GM20000 (cell line): ENCODE results near the gene CCAR1.
"Not testable (repeated sequence)": the region's sequence is repeated elsewhere in the genome, so short reads cannot be mapped to it uniquely, and the experiment has no call there.

ENCODE experiments used
- DNase-seq: peaks from one replicate; pipeline ENCODE4 v3.0.0; 2012; ENCODE audit warnings: low spot score
- TF ChIP-seq, protein P1 (sequence below): IDR thresholded peaks from 2 replicates; pipeline ENCODE4 v1.5.1; 2012; ENCODE audit warnings: mild to moderate bottlenecking, control low read depth; ENCODE audit errors: extremely low read depth, missing control alignments

CCAR1 gene

DNA sequence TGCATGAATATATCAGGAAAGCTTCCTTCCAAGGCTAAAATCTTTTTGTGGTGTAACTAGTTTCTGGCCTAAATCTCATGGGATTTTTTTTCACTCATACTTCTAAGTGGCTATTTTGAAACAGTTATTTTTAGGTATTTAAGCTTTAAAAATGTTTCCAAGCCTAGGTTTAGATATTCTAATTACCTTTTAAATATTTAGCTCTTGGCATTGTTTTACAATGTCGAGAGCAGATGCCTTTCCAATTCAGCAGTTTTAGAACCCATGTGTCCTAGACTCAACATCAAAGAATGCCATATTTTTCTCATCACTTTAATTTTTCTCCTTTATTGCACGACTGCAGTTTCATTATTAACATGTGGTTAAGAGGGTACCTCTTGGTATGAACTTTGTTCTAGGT, 79.2 kb downstream of the CCAR1 start:
- TF ChIP-seq, protein P1, sequence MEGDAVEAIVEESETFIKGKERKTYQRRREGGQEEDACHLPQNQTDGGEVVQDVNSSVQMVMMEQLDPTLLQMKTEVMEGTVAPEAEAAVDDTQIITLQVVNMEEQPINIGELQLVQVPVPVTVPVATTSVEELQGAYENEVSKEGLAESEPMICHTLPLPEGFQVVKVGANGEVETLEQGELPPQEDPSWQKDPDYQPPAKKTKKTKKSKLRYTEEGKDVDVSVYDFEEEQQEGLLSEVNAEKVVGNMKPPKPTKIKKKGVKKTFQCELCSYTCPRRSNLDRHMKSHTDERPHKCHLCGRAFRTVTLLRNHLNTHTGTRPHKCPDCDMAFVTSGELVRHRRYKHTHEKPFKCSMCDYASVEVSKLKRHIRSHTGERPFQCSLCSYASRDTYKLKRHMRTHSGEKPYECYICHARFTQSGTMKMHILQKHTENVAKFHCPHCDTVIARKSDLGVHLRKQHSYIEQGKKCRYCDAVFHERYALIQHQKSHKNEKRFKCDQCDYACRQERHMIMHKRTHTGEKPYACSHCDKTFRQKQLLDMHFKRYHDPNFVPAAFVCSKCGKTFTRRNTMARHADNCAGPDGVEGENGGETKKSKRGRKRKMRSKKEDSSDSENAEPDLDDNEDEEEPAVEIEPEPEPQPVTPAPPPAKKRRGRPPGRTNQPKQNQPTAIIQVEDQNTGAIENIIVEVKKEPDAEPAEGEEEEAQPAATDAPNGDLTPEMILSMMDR, result no peak
- no peak for DNase-seq

DNA sequence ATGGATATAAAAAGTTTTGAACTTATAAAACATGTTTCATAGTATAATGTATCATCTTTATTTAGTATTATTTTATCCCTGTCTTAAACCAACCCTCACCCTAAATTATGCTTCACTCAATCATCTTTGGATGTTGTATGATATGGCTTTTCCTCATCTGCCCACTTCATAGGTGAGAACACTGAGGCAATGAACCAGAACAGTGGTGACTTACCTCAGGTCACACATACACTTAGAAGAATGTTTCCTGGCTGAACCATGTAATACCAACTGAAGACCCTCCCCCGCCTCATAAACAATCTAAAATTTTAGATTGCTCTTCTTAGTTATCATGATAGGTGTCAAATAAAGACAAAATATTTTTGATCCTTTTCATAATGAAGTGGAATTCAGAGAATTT, 83.7 kb downstream of the CCAR1 start:
- TF ChIP-seq, protein P1, result no peak
- DNase-seq, result no peak

DNA sequence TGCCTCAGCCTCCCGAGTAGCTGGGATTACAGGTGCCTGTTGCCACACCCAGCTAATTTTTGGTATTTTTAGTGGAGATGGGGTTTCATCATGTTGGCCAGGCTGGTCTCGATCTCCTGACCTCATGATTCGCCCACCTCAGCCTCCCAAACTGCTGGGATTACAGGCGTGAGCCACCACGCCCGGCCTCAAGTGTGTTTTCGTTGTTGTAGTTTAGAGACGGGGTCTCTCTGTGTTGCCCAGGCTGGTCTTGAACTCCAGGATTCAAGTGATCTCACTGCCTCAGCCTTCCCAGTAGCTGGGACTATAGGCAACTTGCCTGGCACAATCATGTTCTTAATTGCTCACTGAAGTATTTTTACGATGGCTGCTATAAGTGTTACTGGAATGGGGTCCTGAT, 89.8 kb downstream of the CCAR1 start:
- not testable (repeated sequence) for DNase-seq

DNA sequence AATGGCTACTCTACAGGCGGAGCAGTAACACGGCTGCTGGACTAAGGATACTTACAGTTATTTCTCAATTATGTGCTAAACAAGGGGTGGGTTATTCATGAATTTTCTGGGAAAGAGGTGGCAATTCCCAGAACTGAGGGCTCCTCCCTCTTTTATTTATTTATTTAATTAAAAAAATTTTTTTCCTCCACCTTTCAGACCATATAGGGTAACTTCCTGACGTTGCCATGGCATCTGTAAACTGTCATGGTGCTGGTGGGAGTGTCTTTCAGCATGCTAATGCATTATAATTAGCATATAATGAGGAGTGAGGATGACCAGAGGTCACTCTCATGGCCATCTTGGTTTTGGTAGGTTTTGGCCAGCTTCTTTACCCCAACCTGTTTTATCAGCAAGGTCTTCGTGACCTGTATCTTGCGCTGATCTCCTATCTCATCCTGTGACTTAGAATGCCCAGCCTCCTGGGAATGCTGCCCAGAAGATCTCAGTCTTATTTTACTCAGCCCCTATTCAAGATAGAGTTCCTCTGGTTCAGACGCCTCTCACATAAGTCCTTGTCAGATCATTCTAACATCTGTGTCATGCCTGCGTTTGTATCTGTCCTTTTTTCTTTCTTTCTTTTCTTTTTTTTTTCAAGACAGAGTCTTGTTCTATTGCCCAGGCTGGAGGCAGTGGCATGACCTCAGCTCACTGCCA, 90.4 kb downstream of the CCAR1 start:
- TF ChIP-seq, protein P1, result no peak

DNA sequence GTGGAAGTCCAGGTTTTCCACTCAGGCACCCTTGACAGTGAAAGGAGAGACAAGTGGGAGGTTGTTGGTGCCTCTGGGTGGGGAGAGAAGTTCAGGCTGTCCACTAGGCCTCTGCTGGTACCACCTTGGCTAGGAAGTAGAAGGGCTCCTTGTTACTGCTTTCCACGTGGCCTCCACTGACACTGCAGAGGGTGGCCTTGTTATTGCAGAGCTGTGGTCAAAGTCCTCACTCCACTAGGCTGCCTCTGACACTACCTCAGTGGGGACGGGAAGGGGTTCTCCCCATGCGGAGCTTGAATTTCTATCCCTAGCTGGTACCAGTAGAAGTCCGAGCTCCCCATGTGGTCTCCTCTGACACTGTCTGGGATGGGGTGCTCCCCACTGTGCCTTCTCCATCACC, 91.4 kb downstream of the CCAR1 start:
- DNase-seq, result no peak
- TF ChIP-seq, protein P1, result no peak

More for the DNA sequence above, 90.4 kb downstream of the CCAR1 start:
- no peak for DNase-seq

DNA sequence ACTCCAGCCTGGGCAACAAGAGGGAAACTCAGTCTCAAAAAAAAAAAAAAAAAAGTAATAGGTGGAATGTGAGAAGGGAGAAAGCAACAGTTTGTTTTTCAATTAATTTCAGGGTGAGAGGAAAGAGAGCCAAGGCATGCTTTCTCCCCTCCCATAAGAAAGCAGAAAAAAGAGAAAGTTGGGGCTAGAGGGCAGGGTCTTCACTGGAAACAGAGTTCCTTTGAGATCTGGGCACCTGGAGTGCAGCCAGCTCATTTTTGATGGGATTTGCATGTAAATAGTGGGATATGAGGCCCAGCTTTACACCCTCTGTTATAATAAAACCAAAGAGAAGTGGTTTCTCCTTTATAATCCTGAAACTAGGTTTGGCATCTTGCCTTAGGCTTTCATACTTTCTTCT, 92.5 kb downstream of the CCAR1 start:
- no peak for DNase-seq
- TF ChIP-seq, protein P1, result no peak

DNA sequence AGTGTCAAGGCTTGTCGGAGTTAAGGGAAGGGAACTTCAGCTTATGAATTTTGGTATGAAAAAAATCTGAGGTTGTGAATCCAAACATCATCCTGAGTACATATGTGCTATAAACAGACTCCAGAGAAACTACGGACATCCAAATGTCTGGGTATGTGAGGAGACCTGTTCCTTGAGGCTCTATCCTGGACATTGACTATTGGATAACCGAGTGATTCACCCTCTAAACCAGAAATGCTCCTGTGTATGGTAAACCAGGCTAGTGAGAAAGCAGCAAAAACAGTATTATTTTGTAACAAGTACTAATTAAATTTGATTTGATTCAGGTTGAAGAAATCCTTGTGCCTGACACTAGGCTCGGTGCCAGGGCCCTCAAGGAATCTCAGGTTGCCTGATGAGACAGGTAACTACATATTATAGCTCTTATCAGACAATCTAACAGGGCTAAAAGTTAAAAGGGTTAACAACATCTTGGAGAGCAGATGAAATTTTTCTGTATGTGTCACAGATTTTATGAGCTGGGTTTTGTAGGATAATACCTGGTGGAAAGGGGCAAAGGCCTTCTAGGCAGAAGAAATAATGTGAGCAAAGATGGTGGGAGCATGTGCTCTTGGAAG, 95.9 kb downstream of the CCAR1 start:
- TF ChIP-seq, protein P1, result no peak
- no peak for DNase-seq

DNA sequence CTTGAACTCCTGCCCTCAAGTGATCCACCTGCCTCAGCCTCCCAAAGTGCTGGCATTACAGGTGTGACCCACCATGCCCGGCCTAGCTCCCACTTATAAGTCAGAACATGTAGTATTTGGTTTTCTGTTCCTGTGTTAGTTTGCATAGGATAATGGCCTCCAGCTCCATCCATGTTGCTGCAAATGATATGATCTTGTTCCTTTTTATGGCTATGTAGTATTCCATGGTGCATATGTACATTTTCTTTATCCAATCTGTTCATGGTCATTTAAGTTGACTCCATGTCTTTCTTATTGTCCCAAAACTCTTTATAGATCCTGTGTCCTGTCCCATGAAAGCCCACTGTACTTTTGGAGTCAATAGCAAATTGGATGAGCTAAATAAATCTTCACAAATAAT, 99.3 kb downstream of the CCAR1 start:
- DNase-seq, result not testable (repeated sequence)

DNA sequence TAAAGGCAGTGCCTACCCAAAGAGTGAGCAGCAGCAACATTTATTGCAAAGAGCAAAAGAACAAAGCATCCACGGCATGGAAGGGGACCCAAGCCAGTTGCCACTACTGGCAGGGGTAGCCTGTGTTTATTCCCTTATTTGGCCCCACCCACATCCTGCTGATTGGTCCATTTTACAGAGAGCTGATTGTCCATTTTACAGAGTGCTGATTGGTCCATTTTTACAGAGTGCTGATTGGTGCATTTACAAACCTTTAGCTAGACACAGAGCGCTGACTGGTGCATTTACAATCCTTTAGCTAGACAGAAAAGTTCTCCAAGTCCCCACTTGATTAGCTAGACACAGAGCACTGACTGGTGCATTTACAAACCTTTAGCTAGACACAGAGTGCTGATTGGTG, 101.6 kb downstream of the CCAR1 start:
- DNase-seq, result not testable (repeated sequence)
